Erythroblast (primary cell): Measurements from ENCODE around the gene DUSP14.

Source experiments
- GATA1 ChIP-seq: IDR thresholded peaks from 2 replicates; pipeline ENCODE4 v1.6.1; 2011; ENCODE audit warnings: low read depth, mild to moderate bottlenecking, control low read depth, low read length, moderate library complexity
- POLR2A ChIP-seq: IDR thresholded peaks from 2 replicates; pipeline ENCODE4 v1.6.1; 2011; ENCODE audit warnings: mild to moderate bottlenecking, low read length

GRCh38 chr17:37516127-37516571 lies 26.5 kb downstream of the DUSP14 start:
- no peak for TF ChIP-seq POLR2A
- TF ChIP-seq GATA1, result no peak
